Activated CD4-positive, alpha-beta T cell treated with anti-CD3 and anti-CD28 coated beads for 24 hours (primary cell): Measurements from ENCODE around the gene FGD5.

ENCODE experiments used
- DNase-seq, 2 donors: peaks; one replicate each; pipeline ENCODE4 v3.0.0-alpha.2; 2020; ENCODE audit warnings: low read depth in 2 of 2

The FGD5 gene

GRCh38 chr3:14852717-14853116 is 34.0 kb downstream of the FGD5 start:
- no peak for DNase-seq

- no peak for DNase-seq
Measured at GRCh38 chr3:14853271-14853951, 34.6 kb downstream of the FGD5 start.

DNA sequence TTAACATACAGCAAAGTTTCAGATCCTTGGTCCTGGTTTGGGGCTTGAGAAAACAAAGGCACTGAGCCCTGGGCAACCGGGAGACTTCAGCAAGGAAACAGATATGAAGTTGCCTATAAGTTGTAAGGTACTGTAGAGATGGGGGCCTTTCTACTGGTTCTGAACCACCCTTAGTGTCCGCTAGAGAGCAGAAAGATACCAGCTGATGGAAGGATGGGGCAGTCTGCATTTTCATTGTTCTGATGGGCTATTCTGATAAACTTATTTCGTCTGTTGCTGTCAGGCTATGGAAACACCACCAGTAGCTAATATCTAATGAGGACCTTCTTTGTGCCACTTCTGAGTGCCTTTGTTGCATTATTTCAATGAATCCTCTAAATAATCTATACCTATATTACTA is 38.7 kb downstream of the FGD5 start:
- DNase-seq: no peak

- DNase-seq: no peak
Measured at GRCh38 chr3:14858105-14858504, 39.3 kb downstream of the FGD5 start.

DNA sequence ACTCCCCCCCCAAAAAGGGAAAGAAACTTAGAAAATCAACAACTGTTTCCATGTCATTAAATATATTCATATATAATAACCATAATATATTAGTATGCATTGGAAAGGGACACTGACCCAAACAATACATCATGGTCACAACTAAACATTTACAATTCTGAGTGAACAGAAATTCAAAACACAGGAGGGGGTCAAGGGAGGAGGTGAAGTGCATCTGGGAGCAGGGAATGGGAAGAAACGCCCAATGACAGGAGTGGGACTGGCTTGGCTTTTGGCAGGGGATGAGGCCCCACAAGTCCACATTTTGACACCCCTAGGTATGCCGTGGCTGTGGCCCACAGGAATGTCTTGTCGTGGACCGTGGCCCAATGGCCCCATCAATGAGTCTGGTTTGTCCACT is 41.1 kb downstream of the FGD5 start:
- no peak for DNase-seq

GRCh38 chr3:14861031-14861430 is 42.3 kb downstream of the FGD5 start:
- DNase-seq: no peak

DNA sequence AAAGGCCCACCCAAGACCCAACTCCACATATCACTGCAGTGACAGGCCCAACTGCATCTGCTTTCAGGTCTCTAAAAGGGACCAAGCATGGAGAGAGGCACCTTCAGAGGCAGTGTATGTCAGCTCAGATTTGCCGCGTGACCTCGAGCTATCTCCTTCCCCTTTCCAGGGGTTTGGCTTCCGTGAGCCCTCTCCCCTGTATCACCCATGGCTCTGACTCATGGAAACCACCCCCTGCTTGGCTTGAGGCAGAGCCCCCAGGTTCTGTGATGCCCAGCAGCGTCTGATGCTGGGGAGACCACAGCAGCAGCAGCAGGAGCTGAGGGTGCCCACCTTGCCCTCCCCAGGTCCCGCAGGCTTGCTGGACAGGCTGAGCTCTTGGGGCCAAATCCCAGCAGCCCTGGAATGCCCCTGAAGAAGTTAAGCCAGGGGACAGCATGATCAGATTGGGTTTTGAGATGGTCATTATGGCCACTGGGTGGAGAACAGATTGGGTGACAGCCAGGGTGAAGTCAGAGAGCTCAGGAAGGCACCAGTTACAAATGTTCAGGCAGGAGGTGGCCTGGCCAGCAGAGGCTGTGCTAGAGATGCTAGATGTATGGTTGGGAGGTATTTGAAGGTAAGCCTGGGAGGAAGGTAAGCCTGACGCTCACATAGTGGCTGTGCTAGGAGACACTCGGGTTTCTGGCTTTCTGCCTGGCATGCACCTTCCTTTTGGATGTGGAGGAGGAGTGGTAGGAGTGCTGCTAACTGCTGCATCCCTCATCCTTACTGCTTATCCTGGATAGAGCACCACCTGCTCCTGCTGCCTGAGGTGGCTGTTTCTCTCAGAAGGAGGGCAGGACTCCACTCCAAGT is 42.9 kb downstream of the FGD5 start:
- DNase-seq: no peak

DNA sequence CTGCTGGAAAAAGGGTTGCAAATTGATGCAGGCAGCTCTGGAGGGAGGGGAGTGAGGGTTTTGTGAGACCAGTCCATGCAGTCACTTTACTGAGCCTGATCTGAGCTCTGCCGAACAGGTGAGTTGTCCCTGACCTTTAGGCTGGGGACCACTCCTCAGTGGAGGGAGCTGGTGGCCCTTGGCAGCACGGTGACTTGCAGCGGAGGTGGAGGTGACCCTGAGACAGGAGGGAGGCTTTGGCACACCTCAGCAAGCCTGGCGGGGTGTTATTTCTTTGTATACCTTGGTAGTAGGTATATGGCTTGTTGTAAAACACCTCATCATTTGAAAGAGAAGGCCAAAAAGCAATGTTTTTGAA is 43.5 kb downstream of the FGD5 start:
- no peak for DNase-seq

- DNase-seq: no peak
Measured at GRCh38 chr3:14862661-14863230, 44.0 kb downstream of the FGD5 start.

DNA sequence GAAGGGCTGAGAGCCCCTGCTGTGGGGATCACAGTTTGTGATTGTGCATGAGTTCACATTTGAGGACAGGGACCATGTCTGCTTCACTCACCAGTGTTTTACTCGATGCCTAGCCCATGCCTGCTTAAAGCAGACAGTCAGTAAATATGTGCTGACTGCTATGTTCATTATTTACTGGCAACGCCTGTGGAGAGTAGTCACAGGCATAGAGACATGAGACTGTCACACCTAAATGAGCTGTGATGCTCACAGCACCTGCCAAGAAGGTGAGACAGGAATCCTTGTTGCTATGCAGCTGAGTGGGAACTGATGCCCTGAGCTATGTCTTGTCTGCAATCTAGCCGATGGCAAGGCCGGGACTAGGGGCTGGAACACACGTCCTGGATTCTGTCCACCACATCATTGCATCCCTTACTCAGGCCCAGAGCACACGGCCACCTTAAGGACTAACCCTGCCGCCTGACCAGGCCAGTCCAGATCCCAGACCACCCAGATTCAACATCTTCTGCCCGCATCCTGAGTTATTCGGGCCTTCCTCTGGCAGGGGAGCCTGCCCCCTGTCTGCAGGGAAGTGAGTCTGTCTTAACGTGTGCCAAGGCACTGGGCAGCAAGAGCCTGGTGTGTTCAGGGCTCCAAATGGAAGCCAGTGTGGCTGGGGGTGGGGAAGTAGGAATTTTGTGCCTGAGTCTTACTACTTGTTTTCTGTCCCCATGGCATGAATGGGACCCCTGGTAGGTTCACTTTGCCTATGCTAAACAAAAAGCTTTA is 44.8 kb downstream of the FGD5 start:
- no peak for DNase-seq

- DNase-seq: no peak
Measured at GRCh38 chr3:14864131-14864530, 45.4 kb downstream of the FGD5 start.

DNA sequence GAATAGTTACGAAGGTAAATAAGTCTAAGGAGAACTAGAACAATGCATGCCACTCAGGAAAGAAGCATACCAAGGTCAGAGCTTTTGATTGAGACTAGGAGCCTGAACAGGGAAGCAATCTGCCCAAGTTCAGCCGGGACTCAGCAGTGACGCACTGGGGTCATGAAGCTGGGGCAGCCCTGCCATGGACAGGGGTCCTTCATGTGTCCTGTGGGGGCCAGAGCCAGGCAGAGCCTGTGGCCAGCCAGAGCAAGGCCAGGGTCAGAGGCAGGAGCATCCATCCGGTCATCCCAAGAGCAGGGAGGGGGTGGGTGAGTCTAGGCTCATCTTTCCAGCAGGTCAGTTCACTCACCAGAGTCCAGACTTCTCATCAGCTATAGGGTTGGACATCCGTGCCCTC is 47.9 kb downstream of the FGD5 start:
- no peak for DNase-seq

GRCh38 chr3:14867936-14868570 is 49.3 kb downstream of the FGD5 start:
- DNase-seq: no peak

GRCh38 chr3:14869917-14870782 is 51.4 kb downstream of the FGD5 start:
- no peak for DNase-seq

DNA sequence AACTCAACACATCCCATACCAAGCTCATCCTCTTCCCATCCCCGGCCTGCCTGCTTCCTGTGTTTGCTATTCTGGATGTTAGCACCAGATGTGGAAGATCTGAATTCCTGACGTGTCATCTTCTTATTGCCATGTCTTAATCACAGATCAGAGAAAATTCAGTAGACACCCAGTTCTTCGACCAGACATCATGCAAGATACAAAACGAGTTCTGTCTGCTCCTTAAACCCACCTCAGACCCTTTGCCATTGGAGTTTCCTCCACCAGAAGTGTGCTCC is 52.0 kb downstream of the FGD5 start:
- DNase-seq: no peak

DNA sequence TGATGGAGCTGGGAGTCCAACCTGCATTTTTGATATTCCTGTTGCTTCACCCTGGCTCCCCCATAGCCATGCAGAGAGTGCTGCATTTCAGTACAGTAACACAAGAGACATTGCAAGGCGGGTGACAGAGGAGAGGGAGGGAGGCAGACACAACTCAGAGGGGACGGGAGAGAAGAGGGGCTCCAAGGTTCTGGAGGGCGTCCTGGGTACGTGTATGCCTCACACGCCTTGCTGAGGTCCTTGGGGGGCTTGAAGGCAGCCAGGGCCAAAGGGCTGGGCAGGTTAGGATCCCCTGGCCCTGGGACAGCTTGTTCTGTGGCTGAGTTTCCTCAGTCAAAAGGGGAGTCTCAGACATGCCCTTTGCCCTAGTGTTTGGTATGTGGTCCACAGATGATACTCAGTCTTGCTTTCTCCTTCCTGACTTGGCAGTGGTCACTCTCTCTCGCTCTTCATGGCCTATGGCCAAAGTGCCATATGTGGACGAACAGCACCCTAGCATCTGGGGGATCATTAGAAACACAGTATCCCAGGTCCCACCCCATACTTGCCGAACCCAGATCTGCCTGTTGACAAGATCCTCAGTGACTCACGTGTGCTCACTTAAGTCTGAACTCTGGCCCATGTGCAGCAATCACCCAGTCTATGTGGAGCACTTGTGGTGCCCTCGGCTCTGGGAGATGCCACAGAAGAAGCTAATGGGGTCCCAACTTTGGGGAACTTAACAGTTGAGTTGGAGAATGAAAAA is 52.9 kb downstream of the FGD5 start:
- no peak for DNase-seq

DNA sequence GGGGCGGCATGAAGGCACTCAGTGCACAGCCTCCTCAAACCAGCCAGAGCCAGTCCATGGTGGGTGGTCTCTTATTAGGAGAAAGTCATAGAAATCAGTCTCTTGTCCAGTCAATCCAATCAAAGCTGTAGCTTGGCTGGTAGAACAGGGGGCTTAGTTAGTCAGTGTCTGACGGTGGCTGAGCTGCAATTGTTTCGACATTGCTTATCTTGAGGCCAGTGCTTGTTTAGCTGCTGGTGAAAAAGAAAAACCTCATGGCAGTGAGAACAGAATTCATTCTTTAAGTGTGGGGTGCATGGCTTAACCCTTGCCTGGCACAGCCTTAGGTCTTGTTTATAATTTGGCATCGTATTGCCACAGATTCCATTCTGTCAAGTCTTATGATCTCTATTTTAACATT is 53.9 kb downstream of the FGD5 start:
- DNase-seq: no peak

DNA sequence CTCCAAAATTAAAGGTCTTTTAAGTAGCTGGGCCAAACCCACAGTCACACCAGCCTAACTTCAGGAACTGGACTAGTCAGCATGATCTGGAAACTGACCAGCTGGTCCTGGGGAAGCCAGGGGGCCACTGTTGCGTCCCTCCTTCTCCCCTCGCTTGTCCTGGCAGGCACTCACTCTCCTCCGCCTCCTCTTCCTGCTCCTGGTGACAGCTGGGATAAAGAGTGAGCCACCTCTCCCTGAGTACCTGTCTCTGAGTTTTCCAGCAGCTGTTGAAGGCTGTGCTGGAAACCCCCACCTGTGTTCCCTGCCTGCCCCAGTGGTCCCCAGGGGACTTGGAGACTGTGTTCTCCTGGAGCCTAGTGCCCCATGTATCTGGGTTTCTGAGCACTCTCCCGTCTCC is 56.0 kb downstream of the FGD5 start:
- no peak for DNase-seq

- DNase-seq: no peak
Measured at GRCh38 chr3:14875411-14876175, 56.8 kb downstream of the FGD5 start.

DNA sequence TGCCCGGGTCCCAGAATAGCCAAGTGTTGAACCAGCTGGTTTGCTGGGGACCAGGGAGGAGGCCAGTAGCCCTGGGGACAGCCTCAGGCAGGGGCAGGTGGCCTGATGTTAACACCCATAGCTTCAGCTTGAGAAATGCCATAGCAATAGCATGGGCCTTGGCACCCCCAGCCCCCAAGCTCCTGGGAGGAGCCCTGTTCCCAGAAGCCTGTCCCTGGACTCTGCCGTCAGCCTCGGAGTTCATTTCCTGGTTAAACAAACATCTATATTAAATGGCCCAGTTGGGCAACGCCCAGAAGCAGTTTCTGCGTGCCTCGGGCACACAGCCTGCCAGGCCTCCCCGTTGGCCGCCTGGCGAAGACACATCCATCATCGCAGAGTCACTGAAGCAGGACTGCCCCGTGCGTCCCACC is 58.2 kb downstream of the FGD5 start:
- no peak for DNase-seq
